DMS53 treated with DMSO at 0.1 percent for 48 hours (cell line): ENCODE measurements around the gene GALNT14.

Source experiments
- DNase-seq: peaks from one replicate; lab custom pipeline; 2025; ENCODE audit not compliant: unreplicated experiment; lab: John Stamatoyannopoulos, UW

The GALNT14 gene

GRCh38 chr2:31016648-31017047 lies 121.6 kb downstream of the GALNT14 start:
- DNase-seq = no peak

- no peak for DNase-seq
These were observed 123.7 kb downstream of the GALNT14 start for GRCh38 chr2:31014516-31014915.

GRCh38 chr2:31013301-31013700 lies 124.9 kb downstream of the GALNT14 start:
- DNase-seq = no peak

- no peak for DNase-seq
These were observed 125.8 kb downstream of the GALNT14 start for GRCh38 chr2:31012406-31012805.

GRCh38 chr2:31011587-31011986 lies 126.7 kb downstream of the GALNT14 start:
- no peak for DNase-seq

GRCh38 chr2:31008561-31009114 lies 129.6 kb downstream of the GALNT14 start:
- no peak for DNase-seq

- DNase-seq = no peak
These were observed 134.0 kb downstream of the GALNT14 start for GRCh38 chr2:31004257-31004656.

GRCh38 chr2:31003749-31004148 lies 134.5 kb downstream of the GALNT14 start:
- no peak for DNase-seq

GRCh38 chr2:31002537-31003150 lies 135.6 kb downstream of the GALNT14 start:
- no peak for DNase-seq

- no peak for DNase-seq
These were observed 137.3 kb downstream of the GALNT14 start for GRCh38 chr2:31000970-31001369.

- no peak for DNase-seq
These were observed 139.6 kb downstream of the GALNT14 start for GRCh38 chr2:30998672-30999071.

- no peak for DNase-seq
These were observed 140.3 kb downstream of the GALNT14 start for GRCh38 chr2:30997979-30998378.

GRCh38 chr2:30994227-30995056 lies 143.8 kb downstream of the GALNT14 start:
- no peak for DNase-seq

GRCh38 chr2:30992781-30993180 lies 145.5 kb downstream of the GALNT14 start:
- DNase-seq = no peak

GRCh38 chr2:30990671-30991070 lies 147.6 kb downstream of the GALNT14 start:
- no peak for DNase-seq

- DNase-seq = no peak
These were observed 148.1 kb downstream of the GALNT14 start for GRCh38 chr2:30990176-30990575.

- DNase-seq = no peak
These were observed 148.5 kb downstream of the GALNT14 start for GRCh38 chr2:30989746-30990145.

- DNase-seq = no peak
These were observed 150.7 kb downstream of the GALNT14 start for GRCh38 chr2:30987566-30987965.

- DNase-seq = no peak
These were observed 152.0 kb downstream of the GALNT14 start for GRCh38 chr2:30986231-30986580.

- no peak for DNase-seq
These were observed 152.6 kb downstream of the GALNT14 start for GRCh38 chr2:30985493-30986230.

- no peak for DNase-seq
These were observed 154.1 kb downstream of the GALNT14 start for GRCh38 chr2:30984148-30984547.

GRCh38 chr2:30981510-30981909 lies 156.7 kb downstream of the GALNT14 start:
- no peak for DNase-seq
